VCaP (cell line): ENCODE measurements around the gene ABCC4.

Experiments
- H3K27ac ChIP-seq: fragments of 450-650 bp; 2 replicates; pipeline ENCODE4 v1.5.1; 2017
- TF ChIP-seq, protein P1 (sequence below): fragments of 450-650 bp; conservative IDR thresholded peaks from 2 replicates; pipeline ENCODE4 v1.5.1; 2017; ENCODE audit warnings: mild to moderate bottlenecking, moderate library complexity

Gene ABCC4

GRCh38 chr13:95003019-95003813, 298.0 kb downstream of the ABCC4 start:
- no peak overlapping the region for H3K27ac ChIP-seq
- TF ChIP-seq, protein P1, sequence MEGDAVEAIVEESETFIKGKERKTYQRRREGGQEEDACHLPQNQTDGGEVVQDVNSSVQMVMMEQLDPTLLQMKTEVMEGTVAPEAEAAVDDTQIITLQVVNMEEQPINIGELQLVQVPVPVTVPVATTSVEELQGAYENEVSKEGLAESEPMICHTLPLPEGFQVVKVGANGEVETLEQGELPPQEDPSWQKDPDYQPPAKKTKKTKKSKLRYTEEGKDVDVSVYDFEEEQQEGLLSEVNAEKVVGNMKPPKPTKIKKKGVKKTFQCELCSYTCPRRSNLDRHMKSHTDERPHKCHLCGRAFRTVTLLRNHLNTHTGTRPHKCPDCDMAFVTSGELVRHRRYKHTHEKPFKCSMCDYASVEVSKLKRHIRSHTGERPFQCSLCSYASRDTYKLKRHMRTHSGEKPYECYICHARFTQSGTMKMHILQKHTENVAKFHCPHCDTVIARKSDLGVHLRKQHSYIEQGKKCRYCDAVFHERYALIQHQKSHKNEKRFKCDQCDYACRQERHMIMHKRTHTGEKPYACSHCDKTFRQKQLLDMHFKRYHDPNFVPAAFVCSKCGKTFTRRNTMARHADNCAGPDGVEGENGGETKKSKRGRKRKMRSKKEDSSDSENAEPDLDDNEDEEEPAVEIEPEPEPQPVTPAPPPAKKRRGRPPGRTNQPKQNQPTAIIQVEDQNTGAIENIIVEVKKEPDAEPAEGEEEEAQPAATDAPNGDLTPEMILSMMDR: no peak

- no peak overlapping the region for H3K27ac ChIP-seq
- TF ChIP-seq, protein P1: peak; percentile 48
These were observed 299.1 kb downstream of the ABCC4 start for GRCh38 chr13:95002126-95002525.

DNA sequence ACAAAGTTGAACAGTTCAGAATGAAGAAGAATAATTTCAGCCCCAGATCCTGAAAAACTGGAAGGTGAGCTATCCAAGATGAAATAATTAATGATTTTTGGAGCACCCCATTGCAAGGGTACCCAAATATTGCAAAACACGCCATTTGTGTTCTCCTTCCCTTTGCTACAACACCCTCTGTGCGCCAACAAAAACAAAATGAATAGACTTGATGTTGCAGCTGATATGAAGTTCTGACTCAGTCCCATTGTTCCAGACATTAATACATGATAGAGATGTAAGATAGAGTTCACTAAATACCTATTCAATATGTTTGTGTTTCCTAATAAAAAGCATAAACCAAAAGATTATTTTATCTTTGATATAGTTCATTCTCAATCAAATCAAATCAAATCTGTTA, 301.4 kb downstream of the ABCC4 start:
- TF ChIP-seq, protein P1: no peak
- H3K27ac ChIP-seq: no peak overlapping the region

GRCh38 chr13:94997126-94997525, 304.1 kb downstream of the ABCC4 start:
- no peak overlapping the region for H3K27ac ChIP-seq
- TF ChIP-seq, protein P1: no peak

GRCh38 chr13:94996445-94996844, 304.8 kb downstream of the ABCC4 start:
- no peak overlapping the region for H3K27ac ChIP-seq
- TF ChIP-seq, protein P1: no peak

DNA sequence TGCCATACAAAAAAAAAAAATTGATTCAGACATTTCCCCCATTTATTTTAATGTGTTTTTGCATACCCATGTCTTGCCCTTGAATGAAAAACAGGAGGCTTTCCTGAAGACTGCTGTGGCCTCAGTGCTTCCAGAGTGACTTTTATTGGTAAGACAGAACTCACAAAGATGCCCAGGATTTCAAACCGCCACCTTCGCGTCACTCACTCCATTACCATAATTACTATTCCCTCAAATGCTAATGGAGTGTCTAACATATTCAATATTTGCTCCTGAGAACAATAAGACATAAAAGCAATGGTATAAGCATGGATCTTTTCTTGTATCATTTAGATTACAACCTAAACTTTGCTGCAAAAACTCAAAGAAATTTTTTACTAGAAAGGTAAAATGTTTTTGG, 306.7 kb downstream of the ABCC4 start:
- TF ChIP-seq, protein P1: no peak
- no peak overlapping the region for H3K27ac ChIP-seq

- TF ChIP-seq, protein P1: no peak
- H3K27ac ChIP-seq: no peak overlapping the region
These were observed 307.6 kb downstream of the ABCC4 start for GRCh38 chr13:94993616-94994015.
